SU-DHL-6 (cell line): Measurements from ENCODE around the gene BMPR2.

Source experiments
- H2AFZ ChIP-seq: fragments of 200-600 bp; sonication (generic); 2 replicates; pipeline ENCODE4 v1.6.1; 2014; ENCODE audit warnings: low read depth, mild to moderate bottlenecking, moderate library complexity, mixed read lengths, antibody characterized with exemption, low read length; ENCODE audit not compliant: severe bottlenecking
- H3F3A ChIP-seq: fragments of 200-600 bp; shearing (Covaris generic); 2 replicates; pipeline ENCODE4 v1.6.0; 2016; ENCODE audit warnings: antibody characterized with exemption, mild to moderate bottlenecking; ENCODE audit not compliant: insufficient read depth
- H3K27ac ChIP-seq: fragments of 200-600 bp; sonication (generic); 2 replicates; pipeline ENCODE4 v1.5.1; 2016; ENCODE audit warnings: low read depth, mild to moderate bottlenecking, low read length, moderate library complexity, mixed read lengths
- H3K27me3 ChIP-seq: fragments of 200-600 bp; sonication (generic), shearing (Covaris generic); 2 replicates; pipeline ENCODE4 v1.6.0; 2014; ENCODE audit warnings: mild to moderate bottlenecking, low read length
- H3K36me3 ChIP-seq: fragments of 200-600 bp; sonication (generic); 2 replicates; pipeline ENCODE4 v1.6.1; 2014; ENCODE audit warnings: mild to moderate bottlenecking, low read length, mixed read lengths
- H3K4me2 ChIP-seq: fragments of 300-600, 200-600 bp; shearing (Covaris generic), sonication (generic); 2 replicates; pipeline ENCODE4 v1.6.0; 2014; ENCODE audit warnings: low read length, low read depth, mild to moderate bottlenecking; ENCODE audit not compliant: poor library complexity, severe bottlenecking
- H3K4me3 ChIP-seq: fragments of 200-600 bp; sonication (generic); 2 replicates; pipeline ENCODE4 v1.5.1; 2014; ENCODE audit warnings: antibody characterized with exemption, low read length, mild to moderate bottlenecking, mixed read lengths; ENCODE audit not compliant: insufficient read depth, poor library complexity, severe bottlenecking
- H3K79me2 ChIP-seq: fragments of 200-600 bp; sonication (generic); 2 replicates; pipeline ENCODE4 v1.6.1; 2014; ENCODE audit warnings: mild to moderate bottlenecking, low read length, moderate library complexity; ENCODE audit not compliant: insufficient read depth
- H3K9ac ChIP-seq: fragments of 200-600 bp; sonication (generic); 2 replicates; pipeline ENCODE4 v1.7.0; 2014; ENCODE audit warnings: mild to moderate bottlenecking, low read length
- H3K9me2 ChIP-seq: fragments of 200-600 bp; sonication (generic); replicated peaks from 2 replicates; pipeline ENCODE4 v1.6.1; 2014; ENCODE audit warnings: low read length; ENCODE audit not compliant: insufficient read depth
- H3K9me3 ChIP-seq: fragments of 200-600 bp; sonication (generic); 2 replicates; pipeline ENCODE4 v1.6.1; 2014; ENCODE audit warnings: low read length, mixed read lengths; ENCODE audit not compliant: insufficient read depth
- H4K20me1 ChIP-seq: fragments of 200-600 bp; sonication (generic); 2 replicates; pipeline ENCODE4 v1.6.1; 2014; ENCODE audit warnings: low read depth, mild to moderate bottlenecking, antibody characterized with exemption, low read length, moderate library complexity, mixed read lengths
- CTCF ChIP-seq: fragments of 200-600 bp; sonication (generic); IDR thresholded peaks from one replicate; pipeline ENCODE4 v1.5.1; 2017; ENCODE audit warnings: antibody characterized with exemption, mild to moderate bottlenecking, low read length, moderate library complexity; ENCODE audit not compliant: insufficient read depth, poor library complexity, severe bottlenecking
- EZH2phosphoT487 ChIP-seq: fragments of 200-600 bp; sonication (generic), shearing (Covaris generic); conservative IDR thresholded peaks from 2 replicates; pipeline ENCODE4 v1.6.1; 2018; ENCODE audit warnings: mild to moderate bottlenecking, antibody characterized with exemption, low read length, moderate library complexity, mixed read lengths

BMPR2 gene

GRCh38 chr2:202512176-202512575, 136.0 kb downstream of the BMPR2 start:
- no peak overlapping the region for H3K4me3 ChIP-seq
- no peaks in the 10 kb centered on the region for H3K27me3 ChIP-seq
- no peak overlapping the region for H3K4me2 ChIP-seq
- H4K20me1 ChIP-seq: no peaks in the 10 kb centered on the region
- no peaks in the 10 kb centered on the region for H3K79me2 ChIP-seq
- no peaks in the 10 kb centered on the region for H3K9me2 ChIP-seq
- no peak overlapping the region for H2AFZ ChIP-seq
- H3K36me3 ChIP-seq: no peaks in the 10 kb centered on the region
- H3K27ac ChIP-seq: no peak overlapping the region
- H3K9me3 ChIP-seq: no peaks in the 10 kb centered on the region
- H3F3A ChIP-seq: 0 out of 2 replicates have a peak, but pooled peaks cover 4% of the 10 kb centered on the region
- H3K9ac ChIP-seq: no peak overlapping the region
- TF ChIP-seq CTCF (no peak), EZH2phosphoT487 (no peak)

- no peaks in the 10 kb centered on the region for H3K36me3 ChIP-seq
- H3K9me3 ChIP-seq: no peaks in the 10 kb centered on the region
- H3K27ac ChIP-seq: no peak overlapping the region
- no peaks in the 10 kb centered on the region for H4K20me1 ChIP-seq
- no peaks in the 10 kb centered on the region for H3K9me2 ChIP-seq
- no peak overlapping the region for H2AFZ ChIP-seq
- H3K79me2 ChIP-seq: no peaks in the 10 kb centered on the region
- H3K9ac ChIP-seq: no peak overlapping the region
- no peak overlapping the region for H3K4me3 ChIP-seq
- H3K4me2 ChIP-seq: no peak overlapping the region
- no peaks in the 10 kb centered on the region for H3K27me3 ChIP-seq
- no peaks in the 10 kb centered on the region for H3F3A ChIP-seq
- TF ChIP-seq CTCF (no peak), EZH2phosphoT487 (no peak)
These were observed 138.6 kb downstream of the BMPR2 start for GRCh38 chr2:202514732-202515131.

GRCh38 chr2:202519453-202519852, 143.3 kb downstream of the BMPR2 start:
- Histone ChIP-seq H3K9me3 (no peaks in the 10 kb centered on the region), H2AFZ (no peak overlapping the region), H3K27me3 (no peaks in the 10 kb centered on the region), H3K79me2 (no peaks in the 10 kb centered on the region), H3K9me2 (no peaks in the 10 kb centered on the region), H3K4me2 (no peak overlapping the region), H4K20me1 (no peaks in the 10 kb centered on the region), H3F3A (no peaks in the 10 kb centered on the region), H3K4me3 (no peak overlapping the region), H3K36me3 (no peaks in the 10 kb centered on the region), H3K27ac (no peak overlapping the region), H3K9ac (no peak overlapping the region)
- TF ChIP-seq CTCF (no peak), EZH2phosphoT487 (no peak)

- Histone ChIP-seq H3K9ac (no peak overlapping the region), H3K9me2 (no peaks in the 10 kb centered on the region), H3K27me3 (no peaks in the 10 kb centered on the region), H3F3A (no peaks in the 10 kb centered on the region), H3K36me3 (no peaks in the 10 kb centered on the region), H3K79me2 (no peaks in the 10 kb centered on the region), H3K27ac (no peak overlapping the region), H3K4me2 (no peak overlapping the region), H3K9me3 (no peaks in the 10 kb centered on the region), H3K4me3 (no peak overlapping the region), H2AFZ (no peak overlapping the region), H4K20me1 (no peaks in the 10 kb centered on the region)
- TF ChIP-seq EZH2phosphoT487 (no peak), CTCF (no peak)
These were observed 145.3 kb downstream of the BMPR2 start for GRCh38 chr2:202521470-202521869.
